ENCODE results near the gene PTGIS. TPM values are rescaled to one million over a fixed set of nuclear protein-coding genes. Genes with fewer than 3 reads are reported as not detected.

Gene PTGIS
- total and polyA plus RNA-seq, 10 donors, result 0.15 to 1.6 (median 0.92) TPM

DNA sequence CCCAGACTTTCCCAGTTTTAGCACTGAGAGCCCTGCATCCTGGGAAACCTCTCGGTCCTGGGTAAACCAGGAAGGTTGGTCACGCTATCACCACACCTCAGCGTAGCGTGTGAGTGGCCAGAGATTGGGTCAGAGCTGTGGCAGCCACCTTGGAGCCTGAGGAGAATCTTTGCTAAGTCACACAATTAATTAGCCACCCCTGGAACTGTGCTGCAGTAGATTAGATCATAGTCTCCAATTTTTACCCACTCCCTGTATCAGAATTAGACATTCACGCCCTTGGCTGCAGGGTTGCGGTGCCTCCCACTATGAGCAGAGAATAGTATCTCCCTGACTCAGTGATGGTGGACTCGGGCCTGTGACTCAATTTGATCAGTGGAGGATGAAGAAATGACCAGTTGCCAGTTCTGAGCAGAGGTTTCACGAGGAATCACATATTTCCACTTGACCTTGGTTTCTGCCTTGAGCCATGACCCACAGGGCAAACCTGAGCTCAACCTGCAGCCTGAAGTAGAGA lies 6.0 kb upstream of the PTGIS start:
- intact Hi-C loops (cut with DNase I; ENCODE audit: low total_unique reads), result no loop called here
- peaks cover 0 to 9% (median 0%) of the 10 kb centered on the region in 8 donors for H3K9me3 ChIP-seq
- WGBS, 5 donors, result 86 to 93% (median 89%) methylated on average over 4 to 8 of the region's 8 CpGs
- peak; percentile 2 for DNase-seq
- peaks cover 0 to 33% (median 12%) of the 10 kb centered on the region in 7 donors for H3K27me3 ChIP-seq (replicated peaks in 1 of 7)
- H3K27ac ChIP-seq, result no peak overlapping the region
- H3K4me1 ChIP-seq, result peaks cover 0 to 4% (median 0%) of the 10 kb centered on the region in 6 donors
- TF ChIP-seq POLR2AphosphoS5 (IDR thresholded peaks at IDR 0.05) (no peak), POLR2A (IDR thresholded peaks at IDR 0.05) (no peak)
- TF ChIP-seq, protein P1, sequence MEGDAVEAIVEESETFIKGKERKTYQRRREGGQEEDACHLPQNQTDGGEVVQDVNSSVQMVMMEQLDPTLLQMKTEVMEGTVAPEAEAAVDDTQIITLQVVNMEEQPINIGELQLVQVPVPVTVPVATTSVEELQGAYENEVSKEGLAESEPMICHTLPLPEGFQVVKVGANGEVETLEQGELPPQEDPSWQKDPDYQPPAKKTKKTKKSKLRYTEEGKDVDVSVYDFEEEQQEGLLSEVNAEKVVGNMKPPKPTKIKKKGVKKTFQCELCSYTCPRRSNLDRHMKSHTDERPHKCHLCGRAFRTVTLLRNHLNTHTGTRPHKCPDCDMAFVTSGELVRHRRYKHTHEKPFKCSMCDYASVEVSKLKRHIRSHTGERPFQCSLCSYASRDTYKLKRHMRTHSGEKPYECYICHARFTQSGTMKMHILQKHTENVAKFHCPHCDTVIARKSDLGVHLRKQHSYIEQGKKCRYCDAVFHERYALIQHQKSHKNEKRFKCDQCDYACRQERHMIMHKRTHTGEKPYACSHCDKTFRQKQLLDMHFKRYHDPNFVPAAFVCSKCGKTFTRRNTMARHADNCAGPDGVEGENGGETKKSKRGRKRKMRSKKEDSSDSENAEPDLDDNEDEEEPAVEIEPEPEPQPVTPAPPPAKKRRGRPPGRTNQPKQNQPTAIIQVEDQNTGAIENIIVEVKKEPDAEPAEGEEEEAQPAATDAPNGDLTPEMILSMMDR (IDR thresholded peaks at IDR 0.05 in 8 of 11, conservative IDR thresholded peaks at IDR 0.05 in 3 of 11), result no peak
- H3K36me3 ChIP-seq, result no peaks in the 10 kb centered on the region
- H3K4me3 ChIP-seq, result no peak overlapping the region

DNA sequence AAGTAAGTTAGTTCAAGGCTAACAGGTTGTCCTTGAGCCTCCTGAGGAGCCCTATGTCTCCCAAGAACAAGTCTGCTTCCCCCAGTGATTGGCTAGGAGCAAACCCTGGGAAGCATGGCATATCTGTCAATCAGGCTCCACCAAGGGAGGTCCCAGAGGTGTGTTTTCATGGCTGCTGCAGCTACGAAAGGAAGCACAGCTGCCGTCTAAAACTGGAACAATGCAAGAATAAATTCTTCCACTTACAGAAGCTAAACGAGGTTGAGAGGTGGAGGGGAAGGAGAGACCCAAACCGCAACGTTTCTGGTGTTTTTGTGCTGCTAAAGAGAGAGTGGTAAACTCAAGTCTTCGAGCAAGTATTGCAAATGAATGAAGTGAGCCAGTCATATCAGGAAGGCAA lies 4.9 kb upstream of the PTGIS start:
- intact Hi-C loops (cut with DNase I; ENCODE audit: low total_unique reads), result no loop called here
- TF ChIP-seq POLR2A (IDR thresholded peaks at IDR 0.05) (no peak), POLR2AphosphoS5 (IDR thresholded peaks at IDR 0.05) (no peak)
- TF ChIP-seq, protein P1 (IDR thresholded peaks at IDR 0.05 in 8 of 11, conservative IDR thresholded peaks at IDR 0.05 in 3 of 11), result no peak
- H3K27me3 ChIP-seq (replicated peaks in 1 of 7), result peaks cover 0 to 44% (median 22%) of the 10 kb centered on the region in 7 donors
- H3K36me3 ChIP-seq, result no peaks in the 10 kb centered on the region
- H3K27ac ChIP-seq, result no peak overlapping the region
- peaks cover 0 to 12% (median 2%) of the 10 kb centered on the region in 6 donors for H3K4me1 ChIP-seq
- 13 to 30% (median 23%) methylated on average over 6 of the region's 6 CpGs for WGBS, 5 donors
- no peak for DNase-seq
- H3K4me3 ChIP-seq, result no peak overlapping the region
- peaks cover 0 to 9% (median 0%) of the 10 kb centered on the region in 8 donors for H3K9me3 ChIP-seq

DNA sequence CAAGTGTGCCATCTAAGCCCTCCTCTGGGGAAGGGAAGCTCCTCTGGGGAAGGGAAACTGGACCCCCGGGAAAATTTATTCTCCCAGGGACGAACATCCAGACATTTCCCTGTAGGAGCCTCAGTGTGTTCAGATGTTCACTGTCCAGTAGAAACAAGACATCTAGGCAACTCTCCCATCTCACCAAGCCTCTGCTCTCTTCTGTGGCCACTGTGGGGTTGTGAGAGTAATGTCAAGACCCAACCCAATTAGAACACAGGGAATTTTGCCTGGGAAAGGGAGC lies 3.6 kb upstream of the PTGIS start:
- Histone ChIP-seq H3K9me3 (peaks cover 0 to 5% (median 0%) of the 10 kb centered on the region in 8 donors), H3K4me3 (no peak overlapping the region), H3K27ac (no peak overlapping the region), H3K27me3 (replicated peaks in 1 of 7) (peaks cover 0 to 57% (median 33%) of the 10 kb centered on the region in 7 donors), H3K36me3 (no peaks in the 10 kb centered on the region), H3K4me1 (peaks cover 0 to 16% (median 6%) of the 10 kb centered on the region in 6 donors)
- no peak for DNase-seq
- intact Hi-C loops (cut with DNase I; ENCODE audit: low total_unique reads), result no loop called here
- TF ChIP-seq POLR2A (IDR thresholded peaks at IDR 0.05), result no peak
- TF ChIP-seq POLR2AphosphoS5 (IDR thresholded peaks at IDR 0.05), result no peak
- TF ChIP-seq, protein P1 (IDR thresholded peaks at IDR 0.05 in 8 of 11, conservative IDR thresholded peaks at IDR 0.05 in 3 of 11), result no peak
- 72 to 89% (median 81%) methylated on average over 2 of the region's 2 CpGs for WGBS, 5 donors

DNA sequence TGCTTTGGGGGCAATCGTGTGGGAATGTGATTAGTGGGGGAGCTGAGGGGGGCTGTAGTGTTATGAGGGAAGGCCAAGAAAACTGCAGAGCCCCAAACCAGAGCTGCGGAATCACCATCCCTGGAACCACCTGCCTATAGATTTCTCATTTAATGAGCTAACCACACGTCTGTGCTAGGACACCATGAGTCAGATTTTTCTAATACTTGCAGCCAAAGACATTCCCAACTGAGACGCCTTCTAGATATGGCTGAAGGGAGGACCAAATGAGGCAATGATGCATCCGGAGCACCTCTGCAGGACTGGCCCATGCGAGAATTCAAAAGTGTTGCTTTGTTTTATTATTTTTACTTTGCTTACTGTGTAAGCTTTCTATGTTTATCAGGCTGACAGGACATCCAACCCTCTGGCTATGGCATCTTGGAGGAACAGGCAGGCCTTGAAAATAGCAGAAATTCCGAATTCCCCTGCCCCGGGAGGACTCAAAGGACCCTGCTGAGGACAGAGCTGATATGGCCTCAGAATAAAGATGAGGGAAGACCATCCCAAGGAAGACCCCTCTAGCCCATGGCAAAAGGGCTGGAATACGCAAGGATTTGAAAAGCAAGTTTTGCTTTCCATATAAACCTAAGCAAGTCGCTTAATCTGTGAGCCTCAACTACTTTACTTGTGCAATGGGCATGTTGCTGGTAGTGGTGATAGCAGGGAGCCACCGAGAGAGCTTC lies 3.1 kb upstream of the PTGIS start:
- no peak for TF ChIP-seq POLR2AphosphoS5 (IDR thresholded peaks at IDR 0.05)
- TF ChIP-seq POLR2A (IDR thresholded peaks at IDR 0.05), result no peak
- TF ChIP-seq, protein P1 (IDR thresholded peaks at IDR 0.05 in 8 of 11, conservative IDR thresholded peaks at IDR 0.05 in 3 of 11), result no peak
- intact Hi-C loops (cut with DNase I; ENCODE audit: low total_unique reads), result no loop called here
- H3K27me3 ChIP-seq (replicated peaks in 1 of 7), result peaks cover 0 to 63% (median 36%) of the 10 kb centered on the region in 7 donors
- H3K9me3 ChIP-seq, result peaks cover 0 to under 1% (median 0%) of the 10 kb centered on the region in 8 donors
- H3K4me1 ChIP-seq, result peaks cover 0 to 16% (median 6%) of the 10 kb centered on the region in 6 donors
- WGBS, 5 donors, result 76 to 87% (median 81%) methylated on average over 11 of the region's 11 CpGs
- no peak for DNase-seq
- no peaks in the 10 kb centered on the region for H3K36me3 ChIP-seq
- H3K27ac ChIP-seq, result no peak overlapping the region
- no peak overlapping the region for H3K4me3 ChIP-seq
